Stimulated activated CD4-positive, alpha-beta T cell treated with anti-CD3 and anti-CD28 coated beads, TNF-alpha, amount 100 ng/mL, for 48 hours (primary cell): Measurements from ENCODE around the gene TSC2.
"Not testable (repeated sequence)": the region's sequence is repeated elsewhere in the genome, so short reads cannot be mapped to it uniquely, and the experiment has no call there.

ENCODE experiments used
- DNase-seq, 3 donors: peaks; one replicate each; pipeline ENCODE4 v3.0.0-alpha.2; 2020; ENCODE audit warnings: low read depth in 3 of 3

Gene TSC2

GRCh38 chr16:2105291-2105690 lies 57.5 kb downstream of the TSC2 start:
- not testable (repeated sequence) for DNase-seq

GRCh38 chr16:2105769-2106168 lies 58.0 kb downstream of the TSC2 start:
- not testable (repeated sequence) for DNase-seq

- DNase-seq: not testable (repeated sequence)
These were observed 58.4 kb downstream of the TSC2 start for GRCh38 chr16:2106211-2106610.

- not testable (repeated sequence) for DNase-seq
These were observed 59.5 kb downstream of the TSC2 start for GRCh38 chr16:2107121-2107790.

GRCh38 chr16:2107791-2108125 lies 60.0 kb downstream of the TSC2 start:
- not testable (repeated sequence) for DNase-seq

- not testable (repeated sequence) for DNase-seq
These were observed 60.9 kb downstream of the TSC2 start for GRCh38 chr16:2108446-2109270.

- not testable (repeated sequence) for DNase-seq
These were observed 61.4 kb downstream of the TSC2 start for GRCh38 chr16:2109271-2109580.

GRCh38 chr16:2109872-2110271 lies 62.1 kb downstream of the TSC2 start:
- DNase-seq: not testable (repeated sequence)

- not testable (repeated sequence) for DNase-seq
These were observed 62.7 kb downstream of the TSC2 start for GRCh38 chr16:2110332-2111008.

GRCh38 chr16:2111009-2111353 lies 63.2 kb downstream of the TSC2 start:
- not testable (repeated sequence) for DNase-seq

- DNase-seq: not testable (repeated sequence)
These were observed 63.9 kb downstream of the TSC2 start for GRCh38 chr16:2111412-2112335.

GRCh38 chr16:2112539-2113106 lies 64.8 kb downstream of the TSC2 start:
- not testable (repeated sequence) for DNase-seq

- DNase-seq: not testable (repeated sequence)
These were observed 66.4 kb downstream of the TSC2 start for GRCh38 chr16:2114225-2114624.

GRCh38 chr16:2114885-2115590 lies 67.3 kb downstream of the TSC2 start:
- not testable (repeated sequence) for DNase-seq

GRCh38 chr16:2115591-2115973 lies 67.8 kb downstream of the TSC2 start:
- DNase-seq: no peak

GRCh38 chr16:2116428-2116827 lies 68.6 kb downstream of the TSC2 start:
- DNase-seq: not testable (repeated sequence)

GRCh38 chr16:2117341-2117740 lies 69.6 kb downstream of the TSC2 start:
- not testable (repeated sequence) for DNase-seq

- DNase-seq: not testable (repeated sequence)
These were observed 70.4 kb downstream of the TSC2 start for GRCh38 chr16:2117960-2118722.

GRCh38 chr16:2121325-2121724 lies 73.5 kb downstream of the TSC2 start:
- DNase-seq: not testable (repeated sequence)

GRCh38 chr16:2121853-2122252 lies 74.1 kb downstream of the TSC2 start:
- no peak for DNase-seq
